ENCODE measurements around the gene SH3RF1. TPM values are rescaled to one million over a fixed set of nuclear protein-coding genes. Genes with fewer than 3 reads are reported as not detected.

SH3RF1 gene
- total and polyA plus RNA-seq, 2 experiments from 2014 or later, result 7.8 to 12.4 TPM

DNA sequence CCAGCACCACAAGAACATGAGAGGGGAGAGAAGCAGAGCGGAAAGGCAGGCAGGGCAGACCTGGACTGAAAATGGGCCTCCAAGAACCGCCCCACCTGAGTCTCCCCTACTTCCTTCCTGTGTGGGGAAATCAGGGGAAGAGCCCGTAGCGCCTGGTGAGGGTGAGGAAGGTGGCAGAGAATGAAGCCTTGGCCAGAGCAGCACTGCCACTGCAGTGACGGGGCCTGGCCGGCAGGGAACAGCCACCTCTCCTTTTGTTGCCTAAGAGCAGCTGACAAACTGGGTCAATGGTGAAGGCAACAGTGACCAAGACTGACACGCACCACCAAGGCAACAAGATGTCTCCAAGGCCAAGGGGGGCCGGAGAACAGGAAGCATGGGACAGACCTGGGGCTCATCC, 202.3 kb downstream of the SH3RF1 start (continued):
- TF ChIP-seq, protein P1, sequence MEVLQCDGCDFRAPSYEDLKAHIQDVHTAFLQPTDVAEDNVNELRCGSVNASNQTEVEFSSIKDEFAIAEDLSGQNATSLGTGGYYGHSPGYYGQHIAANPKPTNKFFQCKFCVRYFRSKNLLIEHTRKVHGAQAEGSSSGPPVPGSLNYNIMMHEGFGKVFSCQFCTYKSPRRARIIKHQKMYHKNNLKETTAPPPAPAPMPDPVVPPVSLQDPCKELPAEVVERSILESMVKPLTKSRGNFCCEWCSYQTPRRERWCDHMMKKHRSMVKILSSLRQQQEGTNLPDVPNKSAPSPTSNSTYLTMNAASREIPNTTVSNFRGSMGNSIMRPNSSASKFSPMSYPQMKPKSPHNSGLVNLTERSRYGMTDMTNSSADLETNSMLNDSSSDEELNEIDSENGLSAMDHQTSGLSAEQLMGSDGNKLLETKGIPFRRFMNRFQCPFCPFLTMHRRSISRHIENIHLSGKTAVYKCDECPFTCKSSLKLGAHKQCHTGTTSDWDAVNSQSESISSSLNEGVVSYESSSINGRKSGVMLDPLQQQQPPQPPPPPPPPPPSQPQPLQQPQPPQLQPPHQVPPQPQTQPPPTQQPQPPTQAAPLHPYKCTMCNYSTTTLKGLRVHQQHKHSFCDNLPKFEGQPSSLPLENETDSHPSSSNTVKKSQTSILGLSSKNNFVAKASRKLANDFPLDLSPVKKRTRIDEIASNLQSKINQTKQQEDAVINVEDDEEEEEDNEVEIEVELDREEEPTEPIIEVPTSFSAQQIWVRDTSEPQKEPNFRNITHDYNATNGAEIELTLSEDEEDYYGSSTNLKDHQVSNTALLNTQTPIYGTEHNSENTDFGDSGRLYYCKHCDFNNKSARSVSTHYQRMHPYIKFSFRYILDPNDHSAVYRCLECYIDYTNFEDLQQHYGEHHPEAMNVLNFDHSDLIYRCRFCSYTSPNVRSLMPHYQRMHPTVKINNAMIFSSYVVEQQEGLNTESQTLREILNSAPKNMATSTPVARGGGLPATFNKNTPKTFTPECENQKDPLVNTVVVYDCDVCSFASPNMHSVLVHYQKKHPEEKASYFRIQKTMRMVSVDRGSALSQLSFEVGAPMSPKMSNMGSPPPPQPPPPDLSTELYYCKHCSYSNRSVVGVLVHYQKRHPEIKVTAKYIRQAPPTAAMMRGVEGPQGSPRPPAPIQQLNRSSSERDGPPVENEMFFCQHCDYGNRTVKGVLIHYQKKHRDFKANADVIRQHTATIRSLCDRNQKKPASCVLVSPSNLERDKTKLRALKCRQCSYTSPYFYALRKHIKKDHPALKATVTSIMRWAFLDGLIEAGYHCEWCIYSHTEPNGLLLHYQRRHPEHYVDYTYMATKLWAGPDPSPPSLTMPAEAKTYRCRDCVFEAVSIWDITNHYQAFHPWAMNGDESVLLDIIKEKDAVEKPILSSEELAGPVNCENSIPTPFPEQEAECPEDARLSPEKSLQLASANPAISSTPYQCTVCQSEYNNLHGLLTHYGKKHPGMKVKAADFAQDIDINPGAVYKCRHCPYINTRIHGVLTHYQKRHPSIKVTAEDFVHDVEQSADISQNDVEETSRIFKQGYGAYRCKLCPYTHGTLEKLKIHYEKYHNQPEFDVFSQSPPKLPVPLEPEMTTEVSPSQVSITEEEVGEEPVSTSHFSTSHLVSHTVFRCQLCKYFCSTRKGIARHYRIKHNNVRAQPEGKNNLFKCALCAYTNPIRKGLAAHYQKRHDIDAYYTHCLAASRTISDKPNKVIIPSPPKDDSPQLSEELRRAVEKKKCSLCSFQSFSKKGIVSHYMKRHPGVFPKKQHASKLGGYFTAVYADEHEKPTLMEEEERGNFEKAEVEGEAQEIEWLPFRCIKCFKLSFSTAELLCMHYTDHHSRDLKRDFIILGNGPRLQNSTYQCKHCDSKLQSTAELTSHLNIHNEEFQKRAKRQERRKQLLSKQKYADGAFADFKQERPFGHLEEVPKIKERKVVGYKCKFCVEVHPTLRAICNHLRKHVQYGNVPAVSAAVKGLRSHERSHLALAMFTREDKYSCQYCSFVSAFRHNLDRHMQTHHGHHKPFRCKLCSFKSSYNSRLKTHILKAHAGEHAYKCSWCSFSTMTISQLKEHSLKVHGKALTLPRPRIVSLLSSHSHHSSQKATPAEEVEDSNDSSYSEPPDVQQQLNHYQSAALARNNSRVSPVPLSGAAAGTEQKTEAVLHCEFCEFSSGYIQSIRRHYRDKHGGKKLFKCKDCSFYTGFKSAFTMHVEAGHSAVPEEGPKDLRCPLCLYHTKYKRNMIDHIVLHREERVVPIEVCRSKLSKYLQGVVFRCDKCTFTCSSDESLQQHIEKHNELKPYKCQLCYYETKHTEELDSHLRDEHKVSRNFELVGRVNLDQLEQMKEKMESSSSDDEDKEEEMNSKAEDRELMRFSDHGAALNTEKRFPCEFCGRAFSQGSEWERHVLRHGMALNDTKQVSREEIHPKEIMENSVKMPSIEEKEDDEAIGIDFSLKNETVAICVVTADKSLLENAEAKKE (CRISPR knock-in tag; IDR thresholded peaks at IDR 0.05), result no peak
- no peak for TF ChIP-seq CREB1 (CRISPR knock-in tag; IDR thresholded peaks at IDR 0.05; ENCODE audit: low read depth)
- no peak for TF ChIP-seq ZNF331 (CRISPR knock-in tag; IDR thresholded peaks at IDR 0.05; ENCODE audit: low read depth)
- no peak for TF ChIP-seq EZH2 (IDR thresholded peaks at IDR 0.05; ENCODE audit: low read depth, unreplicated experiment)
- TF ChIP-seq, protein P2, sequence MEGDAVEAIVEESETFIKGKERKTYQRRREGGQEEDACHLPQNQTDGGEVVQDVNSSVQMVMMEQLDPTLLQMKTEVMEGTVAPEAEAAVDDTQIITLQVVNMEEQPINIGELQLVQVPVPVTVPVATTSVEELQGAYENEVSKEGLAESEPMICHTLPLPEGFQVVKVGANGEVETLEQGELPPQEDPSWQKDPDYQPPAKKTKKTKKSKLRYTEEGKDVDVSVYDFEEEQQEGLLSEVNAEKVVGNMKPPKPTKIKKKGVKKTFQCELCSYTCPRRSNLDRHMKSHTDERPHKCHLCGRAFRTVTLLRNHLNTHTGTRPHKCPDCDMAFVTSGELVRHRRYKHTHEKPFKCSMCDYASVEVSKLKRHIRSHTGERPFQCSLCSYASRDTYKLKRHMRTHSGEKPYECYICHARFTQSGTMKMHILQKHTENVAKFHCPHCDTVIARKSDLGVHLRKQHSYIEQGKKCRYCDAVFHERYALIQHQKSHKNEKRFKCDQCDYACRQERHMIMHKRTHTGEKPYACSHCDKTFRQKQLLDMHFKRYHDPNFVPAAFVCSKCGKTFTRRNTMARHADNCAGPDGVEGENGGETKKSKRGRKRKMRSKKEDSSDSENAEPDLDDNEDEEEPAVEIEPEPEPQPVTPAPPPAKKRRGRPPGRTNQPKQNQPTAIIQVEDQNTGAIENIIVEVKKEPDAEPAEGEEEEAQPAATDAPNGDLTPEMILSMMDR (conservative IDR thresholded peaks at IDR 0.05; ENCODE audit: low read depth in 2 of 2), result no peak
- no peak for TF ChIP-seq JUNB (IDR thresholded peaks at IDR 0.05; ENCODE audit: unreplicated experiment)

DNA sequence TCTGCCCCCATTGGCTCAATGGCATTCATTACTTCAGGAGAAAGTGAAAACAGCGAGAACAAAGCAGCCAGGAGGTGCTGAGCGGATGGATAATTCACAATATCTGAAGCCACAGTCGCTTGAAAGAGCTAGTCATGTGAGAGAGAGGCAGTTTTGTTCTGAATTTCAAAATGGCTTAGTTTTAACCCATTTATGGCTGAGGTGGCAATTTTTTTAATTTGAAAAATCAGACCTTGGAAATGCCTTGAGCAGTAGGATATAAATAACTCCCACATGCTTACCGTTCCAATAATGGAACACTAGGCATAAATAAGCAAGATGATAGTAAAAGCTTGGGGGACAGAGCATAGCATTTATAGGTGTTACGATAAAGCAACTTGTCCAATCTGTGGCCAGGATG, 203.8 kb downstream of the SH3RF1 start:
- Histone ChIP-seq H3K4me2 (no peak overlapping the region), H3K27ac (ENCODE audit: low read depth) (no peak overlapping the region), H3F3A (replicated peaks; ENCODE audit: low read depth) (no peaks in the 10 kb centered on the region), H3K9me2 (ENCODE audit: insufficient read depth) (no peaks in the 10 kb centered on the region), H2AFZ (no peak overlapping the region), H3K36me3 (ENCODE audit: insufficient read depth) (no peaks in the 10 kb centered on the region), H4K20me1 (replicated peaks; ENCODE audit: insufficient read depth) (no peaks in the 10 kb centered on the region), H3K27me3 (ENCODE audit: insufficient read depth) (no peaks in the 10 kb centered on the region), H3K4me1 (ENCODE audit: insufficient read depth) (peaks cover 13% of the 10 kb centered on the region), H3K4me3 (no peak overlapping the region), H3K79me2 (replicated peaks; ENCODE audit: insufficient read depth) (no peaks in the 10 kb centered on the region)
- no peaks in the 10 kb centered on the region for H3K9me3 Mint-ChIP-seq
- no peak overlapping the region for H3K4me3 Mint-ChIP-seq
- ATAC-seq (no peak), DNase-seq (ENCODE audit: low spot score) (no peak)
- no peaks in the 10 kb centered on the region; the same call in 2 of the 3 replicates for H3K36me3 Mint-ChIP-seq (ENCODE audit: low read depth)
- H3K27ac Mint-ChIP-seq, result no peak overlapping the region
- H3K4me1 Mint-ChIP-seq, result peaks cover 28% of the 10 kb centered on the region
- peaks cover 5% of the 10 kb centered on the region for H3K27me3 Mint-ChIP-seq (ENCODE audit: insufficient read depth, low read depth, poor library complexity)
- no peak for TF ChIP-seq JUNB (IDR thresholded peaks at IDR 0.05; ENCODE audit: unreplicated experiment)
- TF ChIP-seq, protein P3, sequence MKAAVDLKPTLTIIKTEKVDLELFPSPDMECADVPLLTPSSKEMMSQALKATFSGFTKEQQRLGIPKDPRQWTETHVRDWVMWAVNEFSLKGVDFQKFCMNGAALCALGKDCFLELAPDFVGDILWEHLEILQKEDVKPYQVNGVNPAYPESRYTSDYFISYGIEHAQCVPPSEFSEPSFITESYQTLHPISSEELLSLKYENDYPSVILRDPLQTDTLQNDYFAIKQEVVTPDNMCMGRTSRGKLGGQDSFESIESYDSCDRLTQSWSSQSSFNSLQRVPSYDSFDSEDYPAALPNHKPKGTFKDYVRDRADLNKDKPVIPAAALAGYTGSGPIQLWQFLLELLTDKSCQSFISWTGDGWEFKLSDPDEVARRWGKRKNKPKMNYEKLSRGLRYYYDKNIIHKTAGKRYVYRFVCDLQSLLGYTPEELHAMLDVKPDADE (IDR thresholded peaks at IDR 0.05), result no peak
- TF ChIP-seq NANOG (IDR thresholded peaks at IDR 0.05; ENCODE audit: borderline replicate concordance), result no peak

Data from GM23338 (cell line).